ENCODE data around the gene EMILIN1. TPM values are rescaled to one million over a fixed set of nuclear protein-coding genes. Genes with fewer than 3 reads are reported as not detected.

EMILIN1 gene
- total and polyA plus RNA-seq, 2 of the 4 experiments (the other 2 are of a cell fraction), result 26.5 to 95.6 TPM

DNA sequence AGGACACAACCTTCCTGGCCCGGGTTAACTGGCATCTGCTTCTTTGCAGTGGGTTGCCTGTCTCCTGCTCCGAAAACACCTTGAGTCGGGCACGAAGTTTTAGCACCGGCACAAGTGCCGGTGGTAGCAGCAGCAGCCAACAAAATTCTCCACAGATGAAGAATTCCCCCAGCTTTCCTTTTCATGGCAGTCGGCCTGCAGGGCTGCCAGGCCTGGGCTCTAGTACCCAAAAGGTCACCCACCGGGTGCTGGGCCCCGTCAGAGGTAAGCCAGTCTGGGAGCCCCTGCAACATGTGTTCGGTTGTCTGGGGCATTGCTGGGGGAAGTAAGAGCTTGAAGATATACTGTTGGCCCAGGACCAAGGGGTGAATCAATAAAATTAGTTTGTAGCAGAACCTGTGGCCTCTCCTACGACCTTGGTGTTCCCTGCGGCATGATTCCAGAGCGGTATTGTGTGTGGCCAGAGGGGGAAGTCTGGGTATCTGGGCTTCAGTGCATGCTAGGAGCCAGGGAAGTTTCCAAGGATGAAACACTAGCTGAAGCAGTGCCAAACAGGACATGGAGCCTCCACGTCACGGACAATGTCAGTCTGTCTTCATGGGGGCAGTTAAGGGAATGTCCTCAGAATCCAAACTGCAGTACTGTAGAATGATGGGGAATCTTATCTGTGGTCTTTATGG, 19.1 kb upstream of the EMILIN1 start:
- BruUV-seq (replicated peaks), result no TSS peak
- DNase-seq (no peak), ATAC-seq (ENCODE audit: low read depth) (no peak)
- Histone ChIP-seq H3K79me1 (ENCODE audit: low read depth in 1 of 2, low read length in 2 of 2) (peaks cover 11 to 36% of the 10 kb centered on the region in 2 experiments), H2BK120ac (ENCODE audit: low read depth, low read length) (no peak overlapping the region), H3K23ac (ENCODE audit: low read depth, low read length) (no peak overlapping the region), H3K36me3 (ENCODE audit: control insufficient read depth, insufficient read depth, low read length) (peaks cover 39% of the 10 kb centered on the region), H2AFZ (replicated peaks; ENCODE audit: low read length, poor library complexity) (no peak overlapping the region), H3K9ac (ENCODE audit: low read depth, low read length) (no peak overlapping the region), H3K9me3 (ENCODE audit: control insufficient read depth, insufficient read depth, low read length) (no peaks in the 10 kb centered on the region), H2BK5ac (ENCODE audit: low read depth, low read length, poor library complexity, severe bottlenecking) (no peak overlapping the region), H2AK9ac (replicated peaks; ENCODE audit: low read depth, low read length, poor library complexity) (no peak overlapping the region), H2BK15ac (ENCODE audit: low read depth, low read length) (no peak overlapping the region), H3K27me3 (ENCODE audit: control insufficient read depth, insufficient read depth, low read length) (no peaks in the 10 kb centered on the region), H3K56ac (ENCODE audit: extremely low read depth, insufficient read depth, low read length) (no peak overlapping the region), H4K8ac (ENCODE audit: low read depth in 2 of 2, low read length in 2 of 2) (no peak overlapping the region), H3K4ac (ENCODE audit: low read depth, low read length) (no peak overlapping the region), H3K14ac (replicated peaks; ENCODE audit: low read depth, low read length) (no peak overlapping the region), H4K91ac (ENCODE audit: insufficient read depth, low read depth, low read length) (no peak overlapping the region), H3K4me2 (ENCODE audit: low read depth, low read length) (no peak overlapping the region), H2BK20ac (ENCODE audit: low read depth, low read length) (no peak overlapping the region), H3K9me1 (ENCODE audit: insufficient read depth, low read length) (peaks cover 16% of the 10 kb centered on the region), H3K4me3 (ENCODE audit: insufficient read depth, low read depth, low read length) (no peak overlapping the region), H3K27ac (ENCODE audit: insufficient read depth, low read length) (no peak overlapping the region), H4K5ac (ENCODE audit: low read depth, low read length) (no peak overlapping the region), H3K4me1 (ENCODE audit: control insufficient read depth, insufficient read depth, low read length) (no peaks in the 10 kb centered on the region; the same call in 1 of the 2 replicates), H3K18ac (ENCODE audit: low read depth, low read length) (no peak overlapping the region), H4K20me1 (ENCODE audit: insufficient read depth, low read length) (no peaks in the 10 kb centered on the region; the same call in none of the 2 replicates), H2AK5ac (ENCODE audit: low read depth, low read length) (no peak overlapping the region)
- dilution Hi-C loops (cut with HindIII; ENCODE audit: low sequenced_read_pairs, unreplicated experiment) (no loop called here), in situ Hi-C loops (cut with MboI; ENCODE audit: low sequenced_read_pairs) (no loop called here), intact Hi-C loops (cut with micrococcal nuclease) (no loop called here)
- CTCF ChIA-PET, result no interaction called here
- POLR2A ChIA-PET (ENCODE audit: unreplicated experiment), result interaction anchor here (0.6 to 1.0 kb wide), 4 partner anchors 8 to 27 kb away, joined by 3 read pairs; partner anchors contain the start of gene TMEM214
- TF ChIP-seq RAD21 (IDR thresholded peaks at IDR 0.05; ENCODE audit: low read length), result no peak
- TF ChIP-seq, protein P1, sequence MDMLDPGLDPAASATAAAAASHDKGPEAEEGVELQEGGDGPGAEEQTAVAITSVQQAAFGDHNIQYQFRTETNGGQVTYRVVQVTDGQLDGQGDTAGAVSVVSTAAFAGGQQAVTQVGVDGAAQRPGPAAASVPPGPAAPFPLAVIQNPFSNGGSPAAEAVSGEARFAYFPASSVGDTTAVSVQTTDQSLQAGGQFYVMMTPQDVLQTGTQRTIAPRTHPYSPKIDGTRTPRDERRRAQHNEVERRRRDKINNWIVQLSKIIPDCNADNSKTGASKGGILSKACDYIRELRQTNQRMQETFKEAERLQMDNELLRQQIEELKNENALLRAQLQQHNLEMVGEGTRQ (IDR thresholded peaks at IDR 0.05; ENCODE audit: low read depth, low read length), result no peak
- TF ChIP-seq FOS (IDR thresholded peaks at IDR 0.05; ENCODE audit: low read depth, low read length), result no peak
- no peak for TF ChIP-seq CEBPB (IDR thresholded peaks at IDR 0.05; ENCODE audit: low read depth, low read length)
- no peak for TF ChIP-seq RCOR1 (IDR thresholded peaks at IDR 0.05; ENCODE audit: insufficient replicate concordance, low read length)
- TF ChIP-seq, protein P2, sequence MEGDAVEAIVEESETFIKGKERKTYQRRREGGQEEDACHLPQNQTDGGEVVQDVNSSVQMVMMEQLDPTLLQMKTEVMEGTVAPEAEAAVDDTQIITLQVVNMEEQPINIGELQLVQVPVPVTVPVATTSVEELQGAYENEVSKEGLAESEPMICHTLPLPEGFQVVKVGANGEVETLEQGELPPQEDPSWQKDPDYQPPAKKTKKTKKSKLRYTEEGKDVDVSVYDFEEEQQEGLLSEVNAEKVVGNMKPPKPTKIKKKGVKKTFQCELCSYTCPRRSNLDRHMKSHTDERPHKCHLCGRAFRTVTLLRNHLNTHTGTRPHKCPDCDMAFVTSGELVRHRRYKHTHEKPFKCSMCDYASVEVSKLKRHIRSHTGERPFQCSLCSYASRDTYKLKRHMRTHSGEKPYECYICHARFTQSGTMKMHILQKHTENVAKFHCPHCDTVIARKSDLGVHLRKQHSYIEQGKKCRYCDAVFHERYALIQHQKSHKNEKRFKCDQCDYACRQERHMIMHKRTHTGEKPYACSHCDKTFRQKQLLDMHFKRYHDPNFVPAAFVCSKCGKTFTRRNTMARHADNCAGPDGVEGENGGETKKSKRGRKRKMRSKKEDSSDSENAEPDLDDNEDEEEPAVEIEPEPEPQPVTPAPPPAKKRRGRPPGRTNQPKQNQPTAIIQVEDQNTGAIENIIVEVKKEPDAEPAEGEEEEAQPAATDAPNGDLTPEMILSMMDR (conservative IDR thresholded peaks at IDR 0.05; ENCODE audit: low read depth, low read length), result no peak
- TF ChIP-seq RFX5 (IDR thresholded peaks at IDR 0.05; ENCODE audit: low read depth, low read length), result no peak
- TF ChIP-seq NFE2L2 (IDR thresholded peaks at IDR 0.05; ENCODE audit: low read depth, low read length), result no peak
- no peak for TF ChIP-seq CHD1 (IDR thresholded peaks at IDR 0.05; ENCODE audit: low read depth, low read length)
- TF ChIP-seq MXI1 (IDR thresholded peaks at IDR 0.05; ENCODE audit: borderline replicate concordance, low read depth, low read length), result no peak
- TF ChIP-seq, protein P3, sequence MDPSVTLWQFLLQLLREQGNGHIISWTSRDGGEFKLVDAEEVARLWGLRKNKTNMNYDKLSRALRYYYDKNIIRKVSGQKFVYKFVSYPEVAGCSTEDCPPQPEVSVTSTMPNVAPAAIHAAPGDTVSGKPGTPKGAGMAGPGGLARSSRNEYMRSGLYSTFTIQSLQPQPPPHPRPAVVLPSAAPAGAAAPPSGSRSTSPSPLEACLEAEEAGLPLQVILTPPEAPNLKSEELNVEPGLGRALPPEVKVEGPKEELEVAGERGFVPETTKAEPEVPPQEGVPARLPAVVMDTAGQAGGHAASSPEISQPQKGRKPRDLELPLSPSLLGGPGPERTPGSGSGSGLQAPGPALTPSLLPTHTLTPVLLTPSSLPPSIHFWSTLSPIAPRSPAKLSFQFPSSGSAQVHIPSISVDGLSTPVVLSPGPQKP (IDR thresholded peaks at IDR 0.05; ENCODE audit: borderline replicate concordance, low read depth, low read length), result no peak
- TF ChIP-seq SMC3 (IDR thresholded peaks at IDR 0.05; ENCODE audit: low read depth, low read length), result no peak
- no peak for TF ChIP-seq MAZ (IDR thresholded peaks at IDR 0.05; ENCODE audit: borderline replicate concordance, low read depth, low read length)
- TF ChIP-seq POLR2A (IDR thresholded peaks at IDR 0.05; ENCODE audit: low read depth, low read length), result no peak
- 87% methylated on average over 9 of the region's 15 CpGs; no CpG with 5 or more reads in 1 of the 2 experiments for WGBS, 2 experiments (ENCODE audit: extremely low coverage in 2 of 2, insufficient read length in 1 of 2)

Measured in IMR-90 (cell line).